Smooth muscle cell (in vitro differentiated cells): ENCODE results near the gene FRMD4A. TPM values are rescaled to one million over a fixed set of nuclear protein-coding genes. Genes with fewer than 3 reads are reported as not detected.
A peak's percentile ranks its signal among the peaks of the same experiment; 100 is the strongest.

Experiments used
- DNase-seq: peaks from one replicate; lab custom pipeline; 2025; ENCODE audit not compliant: unreplicated experiment; lab: John Stamatoyannopoulos, UW
- H2AFZ ChIP-seq: fragments of 200-600 bp; sonication (generic); 2 replicates; pipeline ENCODE4 v1.6.0; 2016; ENCODE audit warnings: antibody characterized with exemption, low read depth, mild to moderate bottlenecking
- H3F3A ChIP-seq: fragments of 200-600 bp; sonication (generic); 2 replicates; pipeline ENCODE4 v1.6.0; 2017; ENCODE audit warnings: antibody characterized with exemption, low read depth
- H3K27ac ChIP-seq: fragments of 200-600 bp; sonication (generic); 2 replicates; pipeline ENCODE4 v1.5.1; 2016; ENCODE audit warnings: low read depth, mild to moderate bottlenecking
- H3K27me3 ChIP-seq: fragments of 200-600 bp; sonication (generic); 2 replicates; pipeline ENCODE4 v1.6.1; 2016; ENCODE audit warnings: low read depth, mild to moderate bottlenecking
- H3K36me3 ChIP-seq: fragments of 200-600 bp; sonication (generic); 2 replicates; pipeline ENCODE4 v1.5.1; 2016; ENCODE audit warnings: low read depth
- H3K4me1 ChIP-seq: fragments of 200-600 bp; sonication (generic); 2 replicates; pipeline ENCODE4 v1.5.1; 2016; ENCODE audit warnings: low read depth
- H3K4me2 ChIP-seq: fragments of 200-600 bp; sonication (generic); 2 replicates; pipeline ENCODE4 v1.6.0; 2016; ENCODE audit warnings: mild to moderate bottlenecking
- H3K4me3 ChIP-seq: fragments of 200-600 bp; sonication (generic); 2 replicates; pipeline ENCODE4 v1.5.1; 2016; ENCODE audit warnings: mild to moderate bottlenecking
- H3K79me2 ChIP-seq: fragments of 200-600 bp; sonication (generic); 2 replicates; pipeline ENCODE4 v1.6.0; 2016; ENCODE audit warnings: low read depth, mild to moderate bottlenecking
- H3K9ac ChIP-seq: fragments of 200-600 bp; sonication (generic); 2 replicates; pipeline ENCODE4 v1.6.0; 2016; ENCODE audit warnings: low read depth
- H3K9me3 ChIP-seq: fragments of 200-600 bp; sonication (generic); replicated peaks from 2 replicates; pipeline ENCODE4 v1.5.1; 2016; ENCODE audit warnings: low read depth
- H4K20me1 ChIP-seq: fragments of 200-600 bp; sonication (generic); 2 replicates; pipeline ENCODE4 v1.6.0; 2016; ENCODE audit warnings: low read depth
- CTCF ChIP-seq: fragments of 200-600 bp; sonication (generic); IDR thresholded peaks from 2 replicates; pipeline ENCODE4 v1.5.1; 2017; ENCODE audit warnings: borderline replicate concordance, mild to moderate bottlenecking, antibody characterized with exemption; ENCODE audit not compliant: insufficient read depth, poor library complexity, severe bottlenecking
- WGBS: methylation state at CpG from one replicate; pipeline ENCODE4 v1.1.7; 2016; ENCODE audit warnings: low lambda C conversion rate; 5-methylcytosine and 5-hydroxymethylcytosine counted together
- polyA plus RNA-seq: library from polyadenylated mRNA; unstranded; fragments of >200 nt; fragmentation: Nextera tagmentation; extraction: Ambion mirVana; gene quantifications from 2 replicates; pipeline ENCODE4 v1.2.1, GENCODE V29; 2016
- total RNA-seq: library from RNA; depleted of rRNA; stranded (reverse); fragments of >200 nt; gene quantifications from 2 replicates; pipeline ENCODE4 v1.2.3, GENCODE V29; 2014

Gene FRMD4A
- total and polyA plus RNA-seq, 2 experiments from 2014 or later, result 3.0 to 5.4 TPM

GRCh38 chr10:14063531-14064285, 267.0 kb downstream of the FRMD4A start:
- H3K9me3 ChIP-seq, result no peaks in the 10 kb centered on the region
- H3K4me3 ChIP-seq, result no peak overlapping the region
- H3K27ac ChIP-seq, result peak overlapping the region; percentile 56
- 16% methylated on average over 8 of the region's 8 CpGs for WGBS
- H3K27me3 ChIP-seq, result no peaks in the 10 kb centered on the region
- H2AFZ ChIP-seq, result no peak overlapping the region
- H3F3A ChIP-seq, result no peaks in the 10 kb centered on the region
- no peak for DNase-seq
- H3K79me2 ChIP-seq, result no peaks in the 10 kb centered on the region
- no peak for TF ChIP-seq CTCF
- H4K20me1 ChIP-seq, result no peaks in the 10 kb centered on the region
- H3K36me3 ChIP-seq, result no peaks in the 10 kb centered on the region
- H3K4me1 ChIP-seq, result no peaks in the 10 kb centered on the region
- H3K9ac ChIP-seq, result peak overlapping the region; percentile 3
- peak overlapping the region; percentile 41 for H3K4me2 ChIP-seq

- Histone ChIP-seq H3K9me3 (no peaks in the 10 kb centered on the region), H3K27ac (peak overlapping the region; percentile 56), H4K20me1 (no peaks in the 10 kb centered on the region), H3K27me3 (no peaks in the 10 kb centered on the region), H3K36me3 (no peaks in the 10 kb centered on the region), H3K4me3 (no peak overlapping the region), H3K79me2 (no peaks in the 10 kb centered on the region), H2AFZ (no peak overlapping the region), H3K4me2 (peak overlapping the region; percentile 29), H3F3A (no peaks in the 10 kb centered on the region), H3K9ac (peak overlapping the region; percentile 3), H3K4me1 (no peaks in the 10 kb centered on the region)
- DNase-seq, result no peak
- no peak for TF ChIP-seq CTCF
- 39% methylated on average over 11 of the region's 11 CpGs for WGBS
Observed at GRCh38 chr10:14062528-14063260, 268.0 kb downstream of the FRMD4A start.

- Histone ChIP-seq H3K27ac (no peak overlapping the region), H3K9me3 (no peaks in the 10 kb centered on the region), H3K79me2 (no peaks in the 10 kb centered on the region), H3K4me2 (no peak overlapping the region), H3K36me3 (no peaks in the 10 kb centered on the region), H2AFZ (no peak overlapping the region), H3K4me1 (peaks cover 6% of the 10 kb centered on the region), H3K9ac (no peak overlapping the region), H3F3A (no peaks in the 10 kb centered on the region), H3K4me3 (no peak overlapping the region), H3K27me3 (no peaks in the 10 kb centered on the region), H4K20me1 (no peaks in the 10 kb centered on the region)
- WGBS, result 100% methylated on average over 2 of the region's 2 CpGs
- no peak for TF ChIP-seq CTCF
- DNase-seq, result no peak
Observed at GRCh38 chr10:14060320-14061070, 270.2 kb downstream of the FRMD4A start.
